K562 (cell line): ENCODE data around the gene MAN1B1. TPM values are rescaled to one million over a fixed set of nuclear protein-coding genes. Genes with fewer than 3 reads are reported as not detected.

Experiments used
- ATAC-seq: fragments of 200-7000 bp; cut with Tn5 transposase; 3 replicates; pipeline ENCODE4 v1.9.1; 2020; ENCODE audit warnings: moderate library complexity
- BruUV-seq: library from RNA; stranded (reverse); fragments of 400-500 nt; replicated peaks from 2 replicates; lab custom pipeline; 2021; lab: Mats Ljungman, UMichigan
- CTCF ChIA-PET: fragments of 300-600 bp; formaldehyde crosslinking; extraction: SDS; loops from one replicate; lab custom pipeline; 2021; ENCODE audit warnings: low intra/inter-chr PET ratio; lab: Yijun Ruan, JAX
- POLR2A ChIA-PET: fragments of 300-600, 350-650 bp; sonication (Branson Sonifier 250); formaldehyde crosslinking; extraction: SDS; loops from one replicate; lab custom pipeline; 2021; ENCODE audit warnings: antibody characterized with exemption, inconsistent platforms; lab: Yijun Ruan, JAX
- DNase-seq, 4 experiments: peaks; one replicate each; pipeline versions ENCODE4 v3.0.0 to v3.0.0-alpha.2; 2011 to 2018; ENCODE audit warnings: low spot score in 3 of 4, mixed read lengths in 3 of 4; ENCODE audit errors: extremely low read depth in 1 of 4
- FAIRE-seq: peaks from 2 replicates; lab custom pipeline; 2011; peaks lifted over from hg19 to GRCh38; lab: Jason Lieb, UNC
- H2AFZ ChIP-seq: 2 replicates; pipeline ENCODE4 v1.6.0; 2011; ENCODE audit warnings: low read depth, low read length, control low read depth, inconsistent platforms
- H3K27ac ChIP-seq: fragments of 200-600 bp; 3 replicates; pipeline ENCODE4 v1.8.0; 2011; ENCODE audit warnings: low read depth, mild to moderate bottlenecking, control low read depth, inconsistent platforms, low read length, moderate library complexity, mixed read lengths; ENCODE audit errors: extremely low read depth
- H3K27me3 ChIP-seq, 2 experiments: fragments of 300-600 bp in 1 of 2; 2 replicates in 1 of 2; 3 replicates in 1 of 2; pipeline versions ENCODE4 v1.6.0 to v1.8.0; 2011; ENCODE audit warnings: inconsistent platforms in 2 of 2, low read length in 2 of 2, mild to moderate bottlenecking in 1 of 2, mixed read lengths in 1 of 2, moderate library complexity in 1 of 2; ENCODE audit not compliant: control insufficient read depth in 2 of 2, insufficient read depth in 2 of 2
- H3K36me3 ChIP-seq: fragments of 300-600 bp; 3 replicates; pipeline ENCODE4 v1.8.0; 2011; ENCODE audit warnings: mild to moderate bottlenecking, low read length, inconsistent platforms; ENCODE audit not compliant: control insufficient read depth, insufficient read depth
- H3K4me1 ChIP-seq, 2 experiments: fragments of 200-600 bp in 1 of 2; replicated peaks in 1 of 2; 2 replicates in 1 of 2; 3 replicates in 1 of 2; pipeline versions ENCODE4 v1.5.1 to v1.8.0; 2011; ENCODE audit warnings: inconsistent platforms in 2 of 2, low read length in 2 of 2, mild to moderate bottlenecking in 1 of 2, mixed read lengths in 1 of 2, moderate library complexity in 1 of 2; ENCODE audit not compliant: control insufficient read depth in 2 of 2, insufficient read depth in 2 of 2
- H3K4me2 ChIP-seq: 2 replicates; pipeline ENCODE4 v1.6.1; 2011; ENCODE audit warnings: low read length, control low read depth, inconsistent platforms, mixed read lengths; ENCODE audit not compliant: insufficient read depth
- H3K4me3 ChIP-seq: fragments of 200-600 bp; sonication (generic), shearing (Covaris generic); 2 replicates; pipeline ENCODE4 v1.5.1; 2016; ENCODE audit warnings: control low read depth, inconsistent platforms
- H3K79me2 ChIP-seq: fragments of 200-600 bp; 3 replicates; pipeline ENCODE4 v1.8.0; 2011; ENCODE audit warnings: low read length, inconsistent platforms; ENCODE audit not compliant: control insufficient read depth, insufficient read depth
- H3K9ac ChIP-seq, 2 experiments: 2 replicates each; pipeline versions ENCODE4 v1.6.0 to v1.6.1; 2011; ENCODE audit warnings: low read depth in 2 of 2, low read length in 2 of 2, control low read depth in 1 of 2, inconsistent platforms in 1 of 2, mild to moderate bottlenecking in 1 of 2, mixed read lengths in 1 of 2; ENCODE audit not compliant: insufficient read depth in 1 of 2
- H3K9me1 ChIP-seq: one replicate; pipeline ENCODE4 v1.6.0; 2011; ENCODE audit warnings: inconsistent platforms, mild to moderate bottlenecking, low read length, moderate library complexity; ENCODE audit not compliant: control insufficient read depth, insufficient read depth
- H3K9me3 ChIP-seq: replicated peaks from 2 replicates; pipeline ENCODE4 v1.5.1; 2011; ENCODE audit warnings: low read depth, low read length, inconsistent platforms; ENCODE audit not compliant: control insufficient read depth, insufficient read depth
- H4K20me1 ChIP-seq: replicated peaks from 2 replicates; pipeline ENCODE4 v1.6.1; 2011; ENCODE audit warnings: low read length, inconsistent platforms, mixed read lengths; ENCODE audit not compliant: control insufficient read depth, insufficient read depth
- ARID2 ChIP-seq: fragments of 450-650 bp; IDR thresholded peaks from 2 replicates; pipeline ENCODE4 v1.6.1; 2017; ENCODE audit warnings: antibody characterized with exemption, mild to moderate bottlenecking
- FOXA1 ChIP-seq: fragments of 450-650 bp; IDR thresholded peaks from 2 replicates; pipeline ENCODE4 v1.6.1; 2016; ENCODE audit warnings: mild to moderate bottlenecking, borderline replicate concordance
- HMGN3 ChIP-seq: IDR thresholded peaks from 2 replicates; pipeline ENCODE4 v1.6.1; 2011; ENCODE audit warnings: borderline replicate concordance, low read depth, mild to moderate bottlenecking, mixed read lengths, low read length; ENCODE audit not compliant: insufficient read length; ENCODE audit errors: extremely low read depth
- ILK ChIP-seq: fragments of 450-650 bp; IDR thresholded peaks from 2 replicates; pipeline ENCODE4 v1.6.1; 2016; ENCODE audit warnings: missing genetic modification characterization, low read depth, mild to moderate bottlenecking, missing compliant biosample characterization, moderate library complexity, borderline replicate concordance
- MYC ChIP-seq, 2 experiments: fragments of 250-450 bp in 1 of 2; sonication (Bioruptor Pico) in 1 of 2; IDR thresholded peaks; 2 replicates each; pipeline versions ENCODE4 v1.5.1 to v1.6.1; 2012 to 2021; ENCODE audit warnings: low read depth in 2 of 2, borderline replicate concordance in 1 of 2, improper control_type of control experiment in 1 of 2, low read length in 1 of 2, mild to moderate bottlenecking in 1 of 2, moderate library complexity in 1 of 2
- PHF8 ChIP-seq: fragments of 200-600 bp; sonication (generic); IDR thresholded peaks from 2 replicates; pipeline ENCODE4 v1.6.1; 2012; ENCODE audit warnings: mixed run types, mild to moderate bottlenecking, inconsistent platforms, low read length, moderate library complexity, borderline replicate concordance
- SNAPC5 ChIP-seq: fragments of 250-450 bp; sonication (Bioruptor Pico); IDR thresholded peaks from 2 replicates; pipeline ENCODE4 v1.8.0; 2021; ENCODE audit warnings: moderate library complexity, mild to moderate bottlenecking, inconsistent platforms
- ZNF165 ChIP-seq: fragments of 250-450 bp; sonication (Bioruptor Pico); IDR thresholded peaks from 2 replicates; pipeline ENCODE4 v1.4.0; 2020; ENCODE audit warnings: borderline replicate concordance
- ZNF232 ChIP-seq: sonication (generic); formaldehyde crosslinking; IDR thresholded peaks from 2 replicates; pipeline ENCODE4 v1.8.0; 2022; ENCODE audit warnings: mild to moderate bottlenecking, missing genetic modification reagents
- ZNF518B ChIP-seq: fragments of 250-450 bp; sonication (Bioruptor Pico); IDR thresholded peaks from 2 replicates; pipeline ENCODE4 v1.5.0; 2021; ENCODE audit warnings: mild to moderate bottlenecking, moderate library complexity
- WGBS: fragments of 100-300 bp; shearing (Covaris generic); methylation state at CpG from one replicate; pipeline ENCODE4 v1.1.6; 2016; ENCODE audit warnings: low coverage, mixed read lengths; ENCODE audit not compliant: insufficient coverage; ENCODE audit errors: missing lambda C conversion rate; 5-methylcytosine and 5-hydroxymethylcytosine counted together
- in situ Hi-C: fragments of 300-500 bp; cut with MboI; formaldehyde crosslinking; loops from 4 replicates; pipeline ENCODE4 v1.15.0; 2018; ENCODE audit warnings: inconsistent platforms, mixed read lengths
- intact Hi-C: fragments of 100-400 bp; cut with micrococcal nuclease; formaldehyde crosslinking; loops from 2 replicates; pipeline ENCODE4 v1.14.2; 2022
- polyA plus RNA-seq, 8 experiments: library from polyadenylated mRNA; depleted of rRNA in 4 of 8; stranded (reverse) in 5 of 8; unstranded in 3 of 8; fragments of >200 nt; fragmentation: Nextera tagmentation in 2 of 8; fragmentation: Illumina TruSeq in 1 of 8; extraction: Ambion mirVana in 2 of 8; extraction: Trizol in 1 of 8; gene quantifications; 2 replicates each; pipeline versions ENCODE4 v1.2.1 to v1.2.3, GENCODE V29; 2011 to 2014; ENCODE audit warnings: inconsistent platforms in 1 of 8, missing spikeins in 1 of 8
- total RNA-seq, 7 experiments: library from RNA; depleted of rRNA in 6 of 7; stranded (reverse); fragments of >200 nt in 6 of 7; fragmentation: Illumina TruSeq in 2 of 7; extraction: Trizol in 2 of 7; gene quantifications; 2 replicates each; pipeline versions ENCODE4 v1.2.1 to v1.2.3, GENCODE V29; 2011 to 2021; ENCODE audit warnings: low replicate concordance in 1 of 7
- TF ChIP-seq, protein P1 (sequence below): fragments of 250-450 bp; sonication (Bioruptor Pico); IDR thresholded peaks from 2 replicates; pipeline ENCODE4 v1.5.0; 2021
- TF ChIP-seq, protein P2 (sequence below), 2 experiments: IDR thresholded peaks; 2 replicates each; pipeline ENCODE4 v1.6.1; 2011; ENCODE audit warnings: borderline replicate concordance in 1 of 2, control low read depth in 1 of 2, low read depth in 1 of 2, low read length in 1 of 2, mild to moderate bottlenecking in 1 of 2, mixed read lengths in 1 of 2, moderate library complexity in 1 of 2; ENCODE audit not compliant: insufficient read depth in 1 of 2, insufficient read length in 1 of 2, poor library complexity in 1 of 2, severe bottlenecking in 1 of 2; ENCODE audit errors: extremely low read depth in 1 of 2

MAN1B1 gene
- total and polyA plus RNA-seq, 9 of the 15 experiments (the other 6 are each of a cell fraction or from before 2014, with no cell fraction given) = 0.55 to 36.6 (median 27.3) TPM

DNA sequence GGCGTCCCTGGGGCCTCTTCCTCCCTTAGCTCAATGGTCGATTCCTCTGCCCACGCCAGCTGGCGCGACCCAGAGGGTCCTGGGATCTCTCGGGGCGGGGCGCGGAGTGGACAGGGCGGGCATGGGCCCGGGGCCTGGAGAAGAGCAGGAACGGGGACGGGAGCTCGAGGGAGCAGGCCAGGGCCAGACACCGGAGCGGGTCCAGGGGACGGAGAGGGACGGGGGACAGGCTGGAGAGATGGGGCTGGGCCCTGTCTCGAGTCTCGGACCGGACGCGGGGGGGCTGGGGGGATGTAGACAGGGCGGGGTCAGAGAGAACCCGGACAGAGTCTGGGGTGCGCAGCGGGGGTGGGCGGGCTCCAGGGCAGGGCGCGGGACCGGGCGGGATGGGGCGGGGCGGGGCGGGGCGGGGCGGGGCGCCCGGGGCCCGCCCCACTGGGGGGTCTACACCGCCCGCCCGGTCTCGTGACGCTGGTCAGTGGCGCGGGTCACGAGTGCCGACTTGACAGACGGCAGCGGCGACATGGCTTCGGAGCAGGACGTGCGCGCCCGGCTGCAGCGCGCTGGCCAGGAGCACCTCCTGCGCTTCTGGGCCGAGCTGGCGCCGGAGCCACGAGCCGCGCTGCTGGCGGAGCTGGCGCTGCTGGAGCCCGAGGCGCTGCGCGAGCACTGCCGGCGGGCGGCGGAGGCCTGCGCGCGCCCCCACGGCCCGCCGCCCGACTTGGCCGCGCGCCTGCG, 9.6 kb upstream of the MAN1B1 start, which contains the start of gene UAP1L1:
Gene UAP1L1 (plus strand): TSS at position 508 of the 738 bp plus-strand sequence. CDS start 16 bp downstream, at position 524.
- Histone ChIP-seq H3K4me2 (peak within 1 kb of the TSS; percentile 52; the same call in 1 of the 2 replicates), H3K9ac (peak within 1 kb of the TSS; percentile 38 to 89; a peak in 3 of 4 replicates), H3K4me3 (peak within 1 kb of the TSS; percentile 42), H3K27me3 (no peaks in the 10 kb centered on the region), H3K36me3 (peaks cover 10% of the 10 kb centered on the region; the same call in 1 of the 3 replicates), H3K27ac (peak within 1 kb of the TSS; percentile 19; the same call in 1 of the 3 replicates), H3K4me1 (peaks cover 17 to 71% of the 10 kb centered on the region in 2 experiments), H2AFZ (no peak within 1 kb of the TSS), H3K9me1 (no peaks in the 10 kb centered on the region), H4K20me1 (no peaks in the 10 kb centered on the region), H3K79me2 (no peaks in the 10 kb centered on the region; the same call in 2 of the 3 replicates), H3K9me3 (no peaks in the 10 kb centered on the region)
- ChIA-PET POLR2A (interaction anchor here (0.6 to 1.2 kb wide), 2 partner anchors 12 to 165 kb away, joined by 3 read pairs; no protein-coding TSS in a partner anchor), CTCF (no interaction called here)
- DNase-seq (peak; percentile 42 to 66 (median 62)), FAIRE-seq (no peak), ATAC-seq (peak; percentile 59)
- BruUV-seq = no TSS peak
- intact Hi-C loops (no loop called here), in situ Hi-C loops (no loop called here)
- WGBS = 62% methylated on average over 9 of the region's 87 CpGs
- TF ChIP-seq ZNF518B (CRISPR knock-in tag) (no peak), ZNF165 (CRISPR knock-in tag) (no peak), HMGN3 (peak; percentile 48), PHF8 (peak; percentile 38; the same call in 1 of the 2 replicates), SNAPC5 (no peak), FOXA1 (no peak), ARID2 (no peak), ZNF232 (CRISPR knock-in tag) (no peak), MYC (IDR thresholded peaks at IDR 0.05; ENCODE audit: low read depth, low read length) (no peak), MYC (CRISPR knock-in tag; IDR thresholded peaks at IDR 0.05; ENCODE audit: borderline replicate concordance, low read depth) (no peak), ILK (tag) (no peak)
- TF ChIP-seq, protein P1, sequence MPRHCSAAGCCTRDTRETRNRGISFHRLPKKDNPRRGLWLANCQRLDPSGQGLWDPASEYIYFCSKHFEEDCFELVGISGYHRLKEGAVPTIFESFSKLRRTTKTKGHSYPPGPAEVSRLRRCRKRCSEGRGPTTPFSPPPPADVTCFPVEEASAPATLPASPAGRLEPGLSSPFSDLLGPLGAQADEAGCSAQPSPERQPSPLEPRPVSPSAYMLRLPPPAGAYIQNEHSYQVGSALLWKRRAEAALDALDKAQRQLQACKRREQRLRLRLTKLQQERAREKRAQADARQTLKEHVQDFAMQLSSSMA = no peak
- TF ChIP-seq, protein P2, sequence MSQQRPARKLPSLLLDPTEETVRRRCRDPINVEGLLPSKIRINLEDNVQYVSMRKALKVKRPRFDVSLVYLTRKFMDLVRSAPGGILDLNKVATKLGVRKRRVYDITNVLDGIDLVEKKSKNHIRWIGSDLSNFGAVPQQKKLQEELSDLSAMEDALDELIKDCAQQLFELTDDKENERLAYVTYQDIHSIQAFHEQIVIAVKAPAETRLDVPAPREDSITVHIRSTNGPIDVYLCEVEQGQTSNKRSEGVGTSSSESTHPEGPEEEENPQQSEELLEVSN (IDR thresholded peaks at IDR 0.05; ENCODE audit: borderline replicate concordance in 1 of 2, extremely low read depth in 1 of 2, insufficient read depth in 1 of 2, insufficient read length in 1 of 2, low read depth in 1 of 2, low read length in 1 of 2, poor library complexity in 1 of 2, severe bottlenecking in 1 of 2) = peak in 1 of 2 experiments; percentile 41
